DOHH2 (cell line): Measurements from ENCODE around the gene KRT77.

ENCODE experiments used
- H3F3A ChIP-seq: fragments of 200-600 bp; sonication (generic), shearing (Covaris generic); 2 replicates; pipeline ENCODE4 v1.6.0; 2016; ENCODE audit warnings: antibody characterized with exemption, mild to moderate bottlenecking; ENCODE audit not compliant: control insufficient read depth, insufficient read depth
- H3K27ac ChIP-seq: fragments of 200-600 bp; sonication (generic); 2 replicates; pipeline ENCODE4 v1.5.1; 2014; ENCODE audit warnings: low read depth, mild to moderate bottlenecking, low read length, moderate library complexity
- H3K27me3 ChIP-seq: fragments of 200-600 bp; sonication (generic); 2 replicates; pipeline ENCODE4 v1.6.1; 2014; ENCODE audit warnings: mild to moderate bottlenecking, low read length, mixed read lengths; ENCODE audit not compliant: control insufficient read depth
- H3K36me3 ChIP-seq: fragments of 200-600 bp; sonication (generic); 2 replicates; pipeline ENCODE4 v1.6.1; 2014; ENCODE audit warnings: mild to moderate bottlenecking, low read length, moderate library complexity, mixed read lengths; ENCODE audit not compliant: control insufficient read depth
- H3K4me1 ChIP-seq: fragments of 200-600 bp; sonication (generic); 2 replicates; pipeline ENCODE4 v1.6.1; 2014; ENCODE audit warnings: mild to moderate bottlenecking, low read length, mixed read lengths; ENCODE audit not compliant: control insufficient read depth
- H3K4me2 ChIP-seq: fragments of 200-600 bp; sonication (generic); 2 replicates; pipeline ENCODE4 v1.6.0; 2014; ENCODE audit warnings: mild to moderate bottlenecking, low read length, moderate library complexity
- H3K4me3 ChIP-seq: fragments of 200-600 bp; sonication (generic); 2 replicates; pipeline ENCODE4 v1.5.1; 2014; ENCODE audit warnings: mild to moderate bottlenecking, low read length, mixed read lengths
- H3K79me2 ChIP-seq: fragments of 200-600 bp; sonication (generic); 2 replicates; pipeline ENCODE4 v1.6.1; 2014; ENCODE audit warnings: mild to moderate bottlenecking, low read length, mixed read lengths; ENCODE audit not compliant: control insufficient read depth
- H3K9me2 ChIP-seq: fragments of 200-600 bp; sonication (generic); replicated peaks from 2 replicates; pipeline ENCODE4 v1.6.1; 2014; ENCODE audit warnings: mild to moderate bottlenecking, low read length, mixed read lengths; ENCODE audit not compliant: control insufficient read depth
- H3K9me3 ChIP-seq: fragments of 200-600 bp; sonication (generic); 2 replicates; pipeline ENCODE4 v1.6.1; 2014; ENCODE audit warnings: antibody characterized with exemption, low read length, mixed read lengths; ENCODE audit not compliant: control insufficient read depth, insufficient read depth
- H4K20me1 ChIP-seq: fragments of 200-600 bp; sonication (generic); 2 replicates; pipeline ENCODE4 v1.6.0; 2014; ENCODE audit warnings: low read depth, mild to moderate bottlenecking, antibody characterized with exemption, low read length, moderate library complexity; ENCODE audit not compliant: control insufficient read depth, insufficient read depth
- EZH2phosphoT487 ChIP-seq: fragments of 200-600 bp; sonication (generic); IDR thresholded peaks from 2 replicates; pipeline ENCODE4 v1.6.1; 2017; ENCODE audit warnings: borderline replicate concordance, mild to moderate bottlenecking, antibody characterized with exemption, low read length, moderate library complexity, mixed read lengths
- TF ChIP-seq, protein P1 (sequence below): fragments of 200-600 bp; sonication (generic); IDR thresholded peaks from one replicate; pipeline ENCODE4 v1.5.1; 2014; ENCODE audit warnings: antibody characterized with exemption, mild to moderate bottlenecking, low read depth, low read length; ENCODE audit not compliant: poor library complexity, severe bottlenecking

The KRT77 gene

DNA sequence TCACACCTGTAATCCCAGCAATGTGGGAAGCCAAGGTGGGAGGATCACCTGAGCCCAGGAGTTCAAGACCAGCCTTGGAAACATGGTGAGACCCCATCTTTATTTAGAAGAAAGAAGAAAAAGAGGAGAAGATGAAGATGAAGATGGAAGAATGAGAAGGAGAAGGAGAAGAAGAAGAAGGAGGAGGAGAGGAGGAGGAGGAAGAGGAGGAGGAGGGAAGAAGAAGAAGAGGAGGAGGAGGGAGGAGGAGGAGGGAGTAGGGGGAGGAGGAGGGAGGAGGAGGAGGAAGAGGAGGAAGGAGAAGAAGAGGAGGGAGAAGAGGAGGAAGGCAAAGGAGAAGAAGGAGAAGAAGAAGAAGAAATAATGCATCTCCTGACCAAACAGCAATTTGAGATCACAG, 14.1 kb downstream of the KRT77 start:
- H3K27me3 ChIP-seq, result peaks cover 50% of the 10 kb centered on the region
- H3K4me1 ChIP-seq, result no peaks in the 10 kb centered on the region
- H3K36me3 ChIP-seq, result no peaks in the 10 kb centered on the region
- no peaks in the 10 kb centered on the region for H3K9me3 ChIP-seq
- H3K9me2 ChIP-seq, result no peaks in the 10 kb centered on the region
- TF ChIP-seq EZH2phosphoT487, result no peak
- TF ChIP-seq, protein P1, sequence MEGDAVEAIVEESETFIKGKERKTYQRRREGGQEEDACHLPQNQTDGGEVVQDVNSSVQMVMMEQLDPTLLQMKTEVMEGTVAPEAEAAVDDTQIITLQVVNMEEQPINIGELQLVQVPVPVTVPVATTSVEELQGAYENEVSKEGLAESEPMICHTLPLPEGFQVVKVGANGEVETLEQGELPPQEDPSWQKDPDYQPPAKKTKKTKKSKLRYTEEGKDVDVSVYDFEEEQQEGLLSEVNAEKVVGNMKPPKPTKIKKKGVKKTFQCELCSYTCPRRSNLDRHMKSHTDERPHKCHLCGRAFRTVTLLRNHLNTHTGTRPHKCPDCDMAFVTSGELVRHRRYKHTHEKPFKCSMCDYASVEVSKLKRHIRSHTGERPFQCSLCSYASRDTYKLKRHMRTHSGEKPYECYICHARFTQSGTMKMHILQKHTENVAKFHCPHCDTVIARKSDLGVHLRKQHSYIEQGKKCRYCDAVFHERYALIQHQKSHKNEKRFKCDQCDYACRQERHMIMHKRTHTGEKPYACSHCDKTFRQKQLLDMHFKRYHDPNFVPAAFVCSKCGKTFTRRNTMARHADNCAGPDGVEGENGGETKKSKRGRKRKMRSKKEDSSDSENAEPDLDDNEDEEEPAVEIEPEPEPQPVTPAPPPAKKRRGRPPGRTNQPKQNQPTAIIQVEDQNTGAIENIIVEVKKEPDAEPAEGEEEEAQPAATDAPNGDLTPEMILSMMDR, result no peak
- no peak overlapping the region for H3K27ac ChIP-seq
- H3K4me2 ChIP-seq, result no peak overlapping the region
- H3K4me3 ChIP-seq, result no peak overlapping the region
- H3F3A ChIP-seq, result no peaks in the 10 kb centered on the region
- no peaks in the 10 kb centered on the region for H3K79me2 ChIP-seq
- no peaks in the 10 kb centered on the region for H4K20me1 ChIP-seq

DNA sequence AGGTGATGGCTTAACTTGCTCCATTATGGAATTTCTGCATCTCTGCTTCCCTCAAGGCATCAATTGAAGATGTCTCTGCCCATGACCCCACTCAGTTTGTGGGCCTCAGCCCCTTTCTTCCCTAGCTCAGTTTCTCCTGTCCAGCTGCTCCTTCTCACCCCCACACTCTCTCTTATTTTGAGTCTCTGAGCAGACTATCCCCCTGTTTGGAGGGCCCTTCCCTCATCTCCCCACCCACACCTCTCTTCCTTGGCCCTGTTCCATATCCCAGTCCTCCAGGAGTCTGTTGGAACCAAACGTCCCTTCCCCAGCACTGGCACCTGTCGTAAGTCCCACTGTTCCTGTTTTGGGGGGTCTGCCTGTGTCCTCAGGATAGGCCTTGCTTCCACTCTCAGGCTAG, 14.8 kb downstream of the KRT77 start:
- Histone ChIP-seq H3K4me1 (no peaks in the 10 kb centered on the region), H3K9me3 (no peaks in the 10 kb centered on the region), H4K20me1 (no peaks in the 10 kb centered on the region), H3F3A (no peaks in the 10 kb centered on the region), H3K27me3 (peaks cover 50% of the 10 kb centered on the region), H3K36me3 (no peaks in the 10 kb centered on the region), H3K79me2 (no peaks in the 10 kb centered on the region), H3K4me2 (no peak overlapping the region), H3K4me3 (no peak overlapping the region), H3K9me2 (no peaks in the 10 kb centered on the region), H3K27ac (no peak overlapping the region)
- no peak for TF ChIP-seq EZH2phosphoT487
- TF ChIP-seq, protein P1, result no peak

DNA sequence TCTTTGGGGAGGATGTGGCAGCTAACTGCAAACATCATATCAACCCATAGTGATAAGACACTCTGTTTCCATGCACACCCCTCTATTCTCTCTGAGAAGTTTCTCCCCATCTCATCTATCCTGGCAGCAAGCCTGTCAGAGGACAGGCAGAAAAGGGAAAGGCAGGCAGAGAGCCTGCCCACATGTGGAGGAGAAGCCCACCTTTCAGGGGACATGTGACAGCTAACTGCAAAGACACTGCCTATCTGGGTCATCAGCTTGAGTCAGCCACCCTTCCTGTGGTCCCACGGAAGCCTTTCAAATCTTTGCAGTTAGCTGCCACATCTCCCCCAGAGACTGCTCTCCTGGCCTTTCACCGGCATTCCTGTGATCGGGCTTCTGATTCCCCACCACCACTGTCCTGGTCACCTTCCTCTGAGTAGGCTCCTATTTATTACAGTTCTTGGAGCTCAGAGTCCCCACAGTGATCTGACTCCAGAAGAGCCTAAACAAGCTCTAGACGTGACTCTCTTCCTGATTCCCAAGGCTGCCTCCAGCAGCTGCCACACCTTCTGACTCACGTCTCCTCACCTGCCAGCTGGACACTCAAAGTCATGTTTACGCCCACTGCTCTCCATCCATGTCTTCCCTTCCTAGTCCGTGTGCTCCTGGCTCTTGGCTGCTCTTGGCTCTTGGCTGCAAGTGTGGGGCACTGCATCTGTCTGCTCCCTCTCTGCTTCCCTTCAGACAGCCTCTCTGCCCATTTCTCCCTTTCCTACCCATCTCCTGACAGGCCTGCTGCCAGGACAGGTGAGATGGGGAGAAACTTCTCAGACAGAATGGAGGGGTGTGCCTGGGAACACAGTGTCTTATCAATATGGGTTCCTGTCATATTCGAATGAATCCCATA, 15.6 kb downstream of the KRT77 start:
- Histone ChIP-seq H4K20me1 (no peaks in the 10 kb centered on the region), H3K9me2 (no peaks in the 10 kb centered on the region), H3K36me3 (no peaks in the 10 kb centered on the region), H3K9me3 (no peaks in the 10 kb centered on the region), H3K4me1 (no peaks in the 10 kb centered on the region), H3F3A (no peaks in the 10 kb centered on the region), H3K79me2 (no peaks in the 10 kb centered on the region), H3K4me3 (no peak overlapping the region), H3K4me2 (no peak overlapping the region), H3K27me3 (peaks cover 44% of the 10 kb centered on the region), H3K27ac (no peak overlapping the region)
- TF ChIP-seq, protein P1, result no peak
- no peak for TF ChIP-seq EZH2phosphoT487
